ENCODE results near the gene UGT1A6.

UGT1A6 gene

GRCh38 chr2:233803292-233803911 is 110.7 kb downstream of the UGT1A6 start:
- DNase-seq, result no peak

DNA sequence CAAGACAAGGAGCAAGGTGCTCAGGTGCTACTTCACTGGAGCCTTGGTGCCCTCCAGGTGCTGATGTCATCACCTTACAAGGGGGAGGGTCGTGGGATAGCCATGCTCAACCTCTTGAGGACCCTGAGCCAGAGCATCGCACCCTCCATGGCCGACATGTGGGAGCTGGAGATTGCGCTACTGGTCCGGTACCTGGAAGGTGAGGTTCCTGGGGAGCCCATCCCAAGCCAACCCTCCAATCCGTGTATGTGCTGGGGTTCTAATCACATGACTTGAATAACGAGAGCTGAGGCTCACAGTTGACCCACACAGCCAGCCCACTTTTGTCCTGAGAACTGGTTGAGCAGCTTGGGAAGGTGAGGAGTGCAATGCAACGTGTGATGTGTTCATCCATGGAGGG is 111.3 kb downstream of the UGT1A6 start:
- DNase-seq, result no peak

DNA sequence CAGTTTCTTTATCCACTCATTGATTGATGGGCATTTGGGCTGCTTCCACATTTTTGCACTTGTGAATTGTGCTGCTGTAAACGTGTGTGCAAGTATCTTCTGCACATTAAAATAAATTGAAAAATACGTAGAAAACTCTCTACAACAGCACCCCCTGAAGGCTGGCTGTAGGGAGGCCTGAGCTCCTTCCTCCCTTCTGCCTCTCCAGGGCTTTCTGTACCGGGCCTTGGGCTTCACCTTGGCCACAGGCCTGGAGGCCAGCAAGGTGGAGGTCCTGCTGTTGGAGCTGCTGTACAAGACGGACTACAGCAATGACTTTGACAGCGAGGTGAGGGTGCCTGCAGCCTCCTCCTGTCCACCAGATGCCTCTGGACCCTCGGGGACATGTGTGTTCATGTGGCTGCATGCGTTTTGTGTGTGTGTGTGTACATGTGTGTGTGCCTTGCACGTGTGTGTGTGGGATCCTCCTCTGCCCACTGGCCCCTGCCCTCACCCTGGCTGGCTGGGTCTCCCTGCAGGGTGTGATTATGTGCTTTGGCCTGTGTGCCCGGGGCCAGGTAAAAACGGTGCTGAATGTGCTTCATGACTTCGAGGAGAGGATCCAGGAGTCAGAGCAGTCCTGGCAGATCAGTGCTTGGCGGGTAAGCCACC is 114.7 kb downstream of the UGT1A6 start:
- no peak for DNase-seq

GRCh38 chr2:233807966-233808935 is 115.6 kb downstream of the UGT1A6 start:
- no peak for DNase-seq

GRCh38 chr2:233810385-233810784 is 117.7 kb downstream of the UGT1A6 start:
- no peak for DNase-seq

DNA sequence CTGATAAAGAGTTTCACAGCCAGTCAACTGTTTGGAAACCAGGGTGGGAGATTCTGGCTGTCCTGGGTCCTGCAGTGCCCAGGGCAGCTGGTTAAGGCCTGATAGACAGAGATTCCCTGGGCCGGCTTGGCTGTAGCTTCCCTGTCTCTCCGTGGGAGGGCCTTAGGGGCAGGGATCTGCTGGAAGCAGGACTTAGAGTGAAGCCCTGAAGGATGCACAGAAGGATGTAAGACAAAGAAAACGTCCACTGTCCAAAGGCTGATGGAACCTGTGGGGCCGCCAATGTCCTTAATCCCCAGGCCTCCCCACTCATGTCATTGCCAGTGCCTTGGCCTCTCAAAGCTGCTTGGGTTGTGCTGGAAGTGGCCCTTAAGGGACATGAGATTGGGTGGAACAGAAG is 118.4 kb downstream of the UGT1A6 start:
- DNase-seq, result no peak

- DNase-seq, result no peak
Measured at GRCh38 chr2:233811732-233812131, 119.0 kb downstream of the UGT1A6 start.

DNA sequence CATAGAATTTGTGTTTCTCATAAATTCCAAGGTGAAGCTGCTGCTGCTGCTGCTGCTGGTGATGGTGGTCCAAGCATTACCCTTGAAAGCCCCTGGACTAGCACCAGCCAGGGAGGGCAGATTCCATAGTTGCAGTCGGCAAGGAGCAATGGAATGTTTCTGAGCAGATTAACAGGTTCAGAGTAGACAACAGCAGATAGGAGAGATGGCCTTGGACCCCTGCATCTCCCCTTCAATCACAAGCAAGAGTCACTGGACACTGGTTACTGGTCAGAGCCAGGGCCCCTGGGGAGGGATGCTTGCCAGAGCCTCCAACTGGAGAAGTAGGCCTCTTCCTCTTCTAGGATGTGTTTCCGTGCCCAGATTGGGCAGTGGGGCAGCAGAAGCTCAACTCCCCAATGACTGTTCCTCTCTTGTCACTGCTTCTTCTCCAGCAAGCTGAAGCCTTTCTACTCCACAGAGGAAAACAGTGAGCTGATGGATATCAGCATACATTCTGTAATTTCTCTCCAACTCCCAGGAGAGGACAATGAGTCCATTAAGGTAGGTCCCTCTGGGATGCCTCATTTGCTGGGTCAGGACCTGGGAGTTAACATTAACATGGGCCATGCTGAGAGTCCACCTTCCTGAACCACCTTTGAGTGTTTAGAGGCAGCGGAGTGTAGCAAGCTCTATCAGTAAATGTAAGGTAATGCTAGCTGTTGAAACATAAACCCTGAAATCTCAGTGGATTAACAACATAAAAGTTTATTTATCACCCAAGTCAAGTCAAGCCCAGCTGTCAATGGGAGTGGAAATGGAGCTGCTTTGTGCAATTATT is 120.8 kb downstream of the UGT1A6 start:
- DNase-seq, result no peak

DNA sequence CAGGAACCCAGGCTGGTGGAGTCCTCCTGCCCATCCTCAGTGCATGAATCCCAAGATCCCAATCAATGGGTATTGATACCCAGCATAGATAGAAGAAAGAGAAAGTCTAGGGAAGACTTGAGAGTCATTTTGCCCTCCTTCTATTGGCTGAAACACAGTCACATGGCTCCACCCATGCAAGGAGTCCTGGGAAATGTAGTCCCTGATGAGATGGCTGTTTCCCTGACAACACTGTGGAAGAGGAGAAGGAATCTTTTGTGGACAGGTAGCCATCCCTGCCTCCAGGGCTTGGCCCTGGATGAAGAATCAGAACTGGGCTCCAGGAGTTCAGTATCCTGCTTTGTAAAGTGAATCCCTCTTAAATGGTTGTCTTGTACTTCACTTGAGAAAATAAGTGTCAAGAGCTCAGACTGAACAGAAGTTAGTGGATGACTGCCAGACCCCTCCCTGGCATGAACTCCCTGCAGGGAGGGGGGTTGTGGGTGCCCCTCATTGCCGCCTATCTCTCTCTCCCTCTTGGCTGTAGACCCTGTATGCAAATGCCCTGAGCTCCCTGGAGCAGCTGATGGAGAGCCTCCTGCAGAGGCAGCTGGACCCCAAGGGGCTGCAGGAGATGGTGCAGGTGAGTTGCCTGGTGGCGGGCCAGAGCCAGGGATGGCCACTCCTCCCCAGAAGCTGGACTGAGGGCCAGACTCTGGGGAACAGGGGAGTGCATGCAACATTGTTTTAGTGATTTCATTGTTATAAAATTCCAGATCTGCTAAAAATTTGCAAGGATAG is 121.6 kb downstream of the UGT1A6 start:
- DNase-seq, result no peak

GRCh38 chr2:233815861-233816260 is 123.2 kb downstream of the UGT1A6 start:
- DNase-seq, result no peak

GRCh38 chr2:233816334-233816733 is 123.6 kb downstream of the UGT1A6 start:
- DNase-seq, result no peak

DNA sequence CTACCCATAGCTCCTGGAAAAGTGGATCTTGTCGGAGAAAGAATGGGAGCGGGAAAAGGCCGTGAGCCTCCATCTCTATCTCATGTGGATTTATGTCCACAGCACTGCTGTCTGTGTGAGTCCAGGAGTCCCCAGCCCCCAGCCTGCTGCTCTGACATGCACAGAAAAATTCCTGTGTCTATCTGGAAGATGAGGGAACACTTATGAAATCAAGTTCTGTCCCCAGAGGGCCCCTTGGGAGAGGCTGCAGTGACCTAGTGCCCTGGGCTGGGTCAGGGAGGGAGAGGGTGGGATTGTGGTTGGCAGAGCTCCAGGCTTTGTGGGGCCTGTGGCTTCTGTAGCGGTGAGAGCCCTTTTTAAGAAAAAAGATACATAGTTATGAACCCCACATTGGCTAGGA is 124.1 kb downstream of the UGT1A6 start:
- DNase-seq, result no peak

GRCh38 chr2:233817361-233817911 is 124.7 kb downstream of the UGT1A6 start:
- DNase-seq, result no peak

- DNase-seq, result no peak
Measured at GRCh38 chr2:233817995-233818638, 125.4 kb downstream of the UGT1A6 start.

GRCh38 chr2:233818639-233819621 is 126.2 kb downstream of the UGT1A6 start:
- no peak for DNase-seq

- DNase-seq, result no peak
Measured at GRCh38 chr2:233819884-233820773, 127.4 kb downstream of the UGT1A6 start.

GRCh38 chr2:233820774-233821105 is 128.1 kb downstream of the UGT1A6 start:
- DNase-seq, result no peak

GRCh38 chr2:233821196-233821595 is 128.5 kb downstream of the UGT1A6 start:
- no peak for DNase-seq

DNA sequence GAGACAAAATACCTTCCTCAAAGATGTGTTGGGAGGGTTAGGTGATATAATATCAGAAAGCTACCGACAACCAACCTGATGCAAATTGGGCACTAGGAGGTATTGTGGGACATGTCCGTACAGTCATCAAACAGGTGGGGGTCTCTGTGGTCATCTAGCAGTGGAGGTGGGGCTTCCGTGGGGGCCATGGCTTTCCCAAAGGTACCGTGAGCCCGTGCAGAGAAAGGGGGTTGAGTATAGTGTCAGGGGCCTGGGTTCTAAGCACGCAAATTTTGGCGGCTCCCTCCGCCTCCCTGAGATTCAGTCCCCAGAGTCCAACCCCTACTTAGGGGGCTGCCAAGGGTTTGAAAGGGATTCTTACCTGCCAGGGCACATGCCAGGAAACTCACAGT is 129.0 kb downstream of the UGT1A6 start:
- no peak for DNase-seq
